PC-3 (cell line): ENCODE measurements around the gene NELFA. TPM values are rescaled to one million over a fixed set of nuclear protein-coding genes. Genes with fewer than 3 reads are reported as not detected.

ENCODE experiments used
- ATAC-seq: fragments of 200-7000 bp; cut with Tn5 transposase; 2 replicates; pipeline ENCODE4 v1.9.1; 2020; ENCODE audit warnings: mild to moderate bottlenecking, moderate library complexity
- BruUV-seq: library from RNA; stranded (reverse); fragments of 400-500 nt; replicated peaks from 2 replicates; lab custom pipeline; 2021; lab: Mats Ljungman, UMichigan
- CTCF ChIA-PET: fragments of 300-600 bp; sonication (Branson Sonifier 250); formaldehyde crosslinking; loops from one replicate; lab custom pipeline; 2022; ENCODE audit warnings: antibody characterized with exemption; lab: Charles Lee
- POLR2A ChIA-PET: fragments of 300-600 bp; sonication (Branson Sonifier 250); formaldehyde crosslinking; loops from one replicate; lab custom pipeline; 2022; ENCODE audit warnings: antibody characterized with exemption; ENCODE audit not compliant: unreplicated experiment; lab: Charles Lee
- DNase-seq: peaks from one replicate; pipeline ENCODE4 v3.0.0-alpha.2; 2015
- H2AFZ ChIP-seq: fragments of 300-600 bp; sonication (generic); 2 replicates; pipeline ENCODE4 v1.6.0; 2016; ENCODE audit warnings: antibody characterized with exemption, low read length
- H3F3A ChIP-seq: fragments of 300-600 bp; sonication (generic); one replicate; pipeline ENCODE4 v1.6.0; 2017; ENCODE audit warnings: antibody characterized with exemption, low read length, control low read depth, mild to moderate bottlenecking; ENCODE audit not compliant: unreplicated experiment
- H3K27ac ChIP-seq: fragments of 300-600 bp; sonication (generic); 2 replicates; pipeline ENCODE4 v1.5.1; 2016; ENCODE audit warnings: mild to moderate bottlenecking, low read length
- H3K27me3 ChIP-seq: fragments of 300-600 bp; sonication (generic); 2 replicates; pipeline ENCODE4 v1.6.1; 2016; ENCODE audit warnings: low read length, mixed read lengths
- H3K36me3 ChIP-seq: fragments of 300-600 bp; sonication (generic); 2 replicates; pipeline ENCODE4 v1.6.1; 2016; ENCODE audit warnings: low read depth, mixed run types, low read length, mixed read lengths
- H3K4me1 ChIP-seq: fragments of 300-600 bp; sonication (generic); 2 replicates; pipeline ENCODE4 v1.5.1; 2016; ENCODE audit warnings: low read length; ENCODE audit not compliant: insufficient read depth
- H3K4me2 ChIP-seq: fragments of 300-600 bp; sonication (generic); 2 replicates; pipeline ENCODE4 v1.6.0; 2016; ENCODE audit warnings: low read length
- H3K4me3 ChIP-seq: fragments of 300-600 bp; sonication (generic); 2 replicates; pipeline ENCODE4 v1.5.1; 2016; ENCODE audit warnings: mild to moderate bottlenecking, low read length, mixed read lengths
- H3K79me2 ChIP-seq: fragments of 300-600 bp; sonication (generic); 2 replicates; pipeline ENCODE4 v1.6.1; 2017; ENCODE audit warnings: low read length, mixed read lengths
- H3K9ac ChIP-seq: fragments of 300-600 bp; sonication (generic); 2 replicates; pipeline ENCODE4 v1.6.0; 2016; ENCODE audit warnings: mild to moderate bottlenecking, low read length
- H3K9me2 ChIP-seq: fragments of 300-600 bp; sonication (generic); replicated peaks from 2 replicates; pipeline ENCODE4 v1.6.1; 2016; ENCODE audit warnings: mixed run types, low read length, mixed read lengths
- H3K9me3 ChIP-seq: fragments of 300-600 bp; sonication (generic); 2 replicates; pipeline ENCODE4 v1.6.1; 2016; ENCODE audit warnings: low read length, mixed read lengths
- H4K20me1 ChIP-seq: fragments of 300-600 bp; sonication (generic); 2 replicates; pipeline ENCODE4 v1.6.1; 2016; ENCODE audit warnings: low read length, mixed read lengths
- CTCF ChIP-seq: fragments of 300-600 bp; sonication (generic); conservative IDR thresholded peaks from 2 replicates; pipeline ENCODE4 v1.5.1; 2017; ENCODE audit warnings: antibody characterized with exemption, low read depth, mild to moderate bottlenecking, low read length
- EZH2 ChIP-seq: fragments of 300-600 bp; sonication (generic); IDR thresholded peaks from one replicate; pipeline ENCODE4 v1.6.1; 2017; ENCODE audit warnings: antibody characterized with exemption, mild to moderate bottlenecking, low read length; ENCODE audit not compliant: unreplicated experiment
- EZH2phosphoT487 ChIP-seq: fragments of 300-600 bp; sonication (generic); IDR thresholded peaks from 2 replicates; pipeline ENCODE4 v1.6.1; 2018; ENCODE audit warnings: mild to moderate bottlenecking, antibody characterized with exemption, low read length, borderline replicate concordance
- intact Hi-C: fragments of 100-400 bp; cut with micrococcal nuclease; formaldehyde crosslinking; loops from 2 replicates; pipeline ENCODE4 v1.9.0; 2023
- total RNA-seq: library from RNA; depleted of rRNA; stranded (reverse); fragments of >200 nt; gene quantifications from 2 replicates; pipeline ENCODE4 v1.2.3, GENCODE V29; 2014

Gene NELFA
- total RNA-seq, 1 experiment from 2014 or later = 30.0 TPM

GRCh38 chr4:1962980-1963379 lies 45.8 kb downstream of the NELFA start:
- Histone ChIP-seq H3K4me3 (no peak overlapping the region), H3K27ac (no peak overlapping the region), H4K20me1 (no peaks in the 10 kb centered on the region), H3F3A (no peaks in the 10 kb centered on the region), H3K79me2 (no peaks in the 10 kb centered on the region), H3K9me3 (no peaks in the 10 kb centered on the region), H3K9ac (no peak overlapping the region), H3K4me1 (no peaks in the 10 kb centered on the region), H2AFZ (no peak overlapping the region), H3K27me3 (no peaks in the 10 kb centered on the region), H3K9me2 (no peaks in the 10 kb centered on the region), H3K36me3 (peaks cover 45% of the 10 kb centered on the region), H3K4me2 (no peak overlapping the region)
- ChIA-PET POLR2A (no interaction called here), CTCF (no interaction called here)
- no peak for TF ChIP-seq EZH2
- TF ChIP-seq CTCF = no peak
- TF ChIP-seq EZH2phosphoT487 = no peak
- no peak for ATAC-seq
- BruUV-seq = no TSS peak
- intact Hi-C loops = no loop called here
- DNase-seq = no peak

GRCh38 chr4:1961563-1961962 lies 47.2 kb downstream of the NELFA start:
- H3K4me1 ChIP-seq = no peaks in the 10 kb centered on the region
- peaks cover 48% of the 10 kb centered on the region for H3K36me3 ChIP-seq
- DNase-seq = no peak
- H2AFZ ChIP-seq = no peak overlapping the region
- H3K27ac ChIP-seq = no peak overlapping the region
- H3K27me3 ChIP-seq = no peaks in the 10 kb centered on the region
- H3F3A ChIP-seq = no peaks in the 10 kb centered on the region
- H3K79me2 ChIP-seq = no peaks in the 10 kb centered on the region
- no peak overlapping the region for H3K4me3 ChIP-seq
- TF ChIP-seq CTCF (no peak), EZH2 (no peak), EZH2phosphoT487 (no peak)
- ATAC-seq = no peak
- no peaks in the 10 kb centered on the region for H3K9me3 ChIP-seq
- no peak overlapping the region for H3K9ac ChIP-seq
- ChIA-PET POLR2A (no interaction called here), CTCF (no interaction called here)
- no peaks in the 10 kb centered on the region for H4K20me1 ChIP-seq
- H3K4me2 ChIP-seq = no peak overlapping the region
- H3K9me2 ChIP-seq = no peaks in the 10 kb centered on the region
- no TSS peak for BruUV-seq
- intact Hi-C loops = no loop called here

- Histone ChIP-seq H3K4me1 (no peaks in the 10 kb centered on the region), H3K9me2 (no peaks in the 10 kb centered on the region), H2AFZ (no peak overlapping the region), H3K36me3 (peaks cover 49% of the 10 kb centered on the region), H4K20me1 (no peaks in the 10 kb centered on the region), H3K27ac (no peak overlapping the region), H3K27me3 (no peaks in the 10 kb centered on the region), H3K9me3 (no peaks in the 10 kb centered on the region), H3F3A (no peaks in the 10 kb centered on the region), H3K4me2 (no peak overlapping the region), H3K79me2 (no peaks in the 10 kb centered on the region), H3K9ac (no peak overlapping the region), H3K4me3 (no peak overlapping the region)
- no peak for ATAC-seq
- intact Hi-C loops = no loop called here
- no peak for TF ChIP-seq EZH2
- no peak for TF ChIP-seq EZH2phosphoT487
- no peak for TF ChIP-seq CTCF
- ChIA-PET POLR2A (no interaction called here), CTCF (no interaction called here)
- BruUV-seq = no TSS peak
- no peak for DNase-seq
Observed at GRCh38 chr4:1961038-1961437, 47.7 kb downstream of the NELFA start.
